Ramos (cell line): Measurements from ENCODE around the gene CNBD2.
"Not testable (repeated sequence)": the region's sequence is repeated elsewhere in the genome, so short reads cannot be mapped to it uniquely, and the experiment has no call there.

Experiments
- in situ Hi-C: fragments of 300-500 bp; cut with MboI; formaldehyde crosslinking; loops from one replicate; pipeline ENCODE4 v1.14.3; 2022; ENCODE audit warnings: low sequenced_read_pairs; ENCODE audit not compliant: unreplicated experiment

CNBD2 gene

GRCh38 chr20:35972462-35972861 is 4.1 kb downstream of the CNBD2 start:
- in situ Hi-C loops = no loop called here

- in situ Hi-C loops = no loop called here
Measured at GRCh38 chr20:35974256-35974655, 5.9 kb downstream of the CNBD2 start.

- in situ Hi-C loops = loop anchor here (25.0 kb wide), 1 partner anchor 462 kb away; no protein-coding TSS in a partner anchor
Measured at GRCh38 chr20:35975576-35976373, 7.4 kb downstream of the CNBD2 start.

GRCh38 chr20:35978041-35978513 is 9.7 kb downstream of the CNBD2 start:
- in situ Hi-C loops = loop anchor here (25.0 kb wide), 1 partner anchor 459 kb away; no protein-coding TSS in a partner anchor

- in situ Hi-C loops = loop anchor here (25.0 kb wide), 1 partner anchor 458 kb away; no protein-coding TSS in a partner anchor
Measured at GRCh38 chr20:35979544-35979943, 11.2 kb downstream of the CNBD2 start.

GRCh38 chr20:35981969-35982368 is 13.6 kb downstream of the CNBD2 start:
- in situ Hi-C loops = loop anchor here (25.0 kb wide), 1 partner anchor 455 kb away; no protein-coding TSS in a partner anchor

GRCh38 chr20:35984382-35984781 is 16.0 kb downstream of the CNBD2 start:
- in situ Hi-C loops = loop anchor here (25.0 kb wide), 1 partner anchor 453 kb away; no protein-coding TSS in a partner anchor

- in situ Hi-C loops = loop anchor here (25.0 kb wide), 1 partner anchor 451 kb away; no protein-coding TSS in a partner anchor
Measured at GRCh38 chr20:35985806-35986205, 17.4 kb downstream of the CNBD2 start.

- in situ Hi-C loops = loop anchor here (25.0 kb wide), 1 partner anchor 448 kb away; no protein-coding TSS in a partner anchor
Measured at GRCh38 chr20:35988910-35989463, 20.6 kb downstream of the CNBD2 start.

- in situ Hi-C loops = loop anchor here (25.0 kb wide), 1 partner anchor 446 kb away; no protein-coding TSS in a partner anchor
Measured at GRCh38 chr20:35991142-35991771, 22.9 kb downstream of the CNBD2 start.

GRCh38 chr20:35992713-35993335 is 24.4 kb downstream of the CNBD2 start:
- in situ Hi-C loops = loop anchor here (25.0 kb wide), 1 partner anchor 444 kb away; no protein-coding TSS in a partner anchor

GRCh38 chr20:35994994-35995453 is 26.6 kb downstream of the CNBD2 start:
- in situ Hi-C loops = loop anchor here (5.0 to 25.0 kb wide), 2 partner anchors 142 to 442 kb away; no protein-coding TSS in a partner anchor

GRCh38 chr20:35996492-35996891 is 28.1 kb downstream of the CNBD2 start:
- in situ Hi-C loops = loop anchor here (5.0 to 25.0 kb wide), 2 partner anchors 141 to 441 kb away; no protein-coding TSS in a partner anchor

- in situ Hi-C loops = not testable (repeated sequence)
Measured at GRCh38 chr20:36001331-36001730, 32.9 kb downstream of the CNBD2 start.

GRCh38 chr20:36002855-36003254 is 34.5 kb downstream of the CNBD2 start:
- in situ Hi-C loops = no loop called here

GRCh38 chr20:36004045-36004444 is 35.7 kb downstream of the CNBD2 start:
- in situ Hi-C loops = no loop called here

GRCh38 chr20:36008461-36009035 is 40.2 kb downstream of the CNBD2 start:
- in situ Hi-C loops = no loop called here

- in situ Hi-C loops = no loop called here
Measured at GRCh38 chr20:36010076-36010475, 41.7 kb downstream of the CNBD2 start.

- in situ Hi-C loops = no loop called here
Measured at GRCh38 chr20:36010825-36011224, 42.4 kb downstream of the CNBD2 start.
